Ishikawa (cell line): ENCODE data around the gene CPED1.

Source experiments
- CEBPB ChIP-seq: IDR thresholded peaks from 2 replicates; pipeline ENCODE4 v1.6.1; 2012
- CREB1 ChIP-seq: IDR thresholded peaks from 2 replicates; pipeline ENCODE4 v1.6.1; 2012; ENCODE audit warnings: low read depth
- EGR1 ChIP-seq: IDR thresholded peaks from 2 replicates; pipeline ENCODE4 v1.6.1; 2012
- EP300 ChIP-seq: IDR thresholded peaks from 2 replicates; pipeline ENCODE4 v1.6.1; 2012; ENCODE audit warnings: borderline replicate concordance
- FOXM1 ChIP-seq: IDR thresholded peaks from 2 replicates; pipeline ENCODE4 v1.6.1; 2012; ENCODE audit warnings: low read depth, borderline replicate concordance
- MAX ChIP-seq: IDR thresholded peaks from 2 replicates; pipeline ENCODE4 v1.6.1; 2012
- NFIC ChIP-seq: IDR thresholded peaks from 2 replicates; pipeline ENCODE4 v1.6.1; 2012
- RAD21 ChIP-seq: IDR thresholded peaks from 2 replicates; pipeline ENCODE4 v1.6.1; 2012; ENCODE audit warnings: low read depth
- REST ChIP-seq: IDR thresholded peaks from 2 replicates; pipeline ENCODE4 v1.6.1; 2012; ENCODE audit warnings: low read depth, mild to moderate bottlenecking
- TAF1 ChIP-seq: IDR thresholded peaks from 2 replicates; pipeline ENCODE4 v1.6.1; 2012; ENCODE audit warnings: low read depth, mild to moderate bottlenecking
- TCF12 ChIP-seq: IDR thresholded peaks from 2 replicates; pipeline ENCODE4 v1.6.1; 2012; ENCODE audit warnings: low read depth
- TEAD4 ChIP-seq: IDR thresholded peaks from 2 replicates; pipeline ENCODE4 v1.6.1; 2012
- USF1 ChIP-seq: IDR thresholded peaks from 2 replicates; pipeline ENCODE4 v1.6.1; 2012
- YY1 ChIP-seq: IDR thresholded peaks from 2 replicates; pipeline ENCODE4 v1.6.1; 2012; ENCODE audit warnings: low read depth
- ZBTB7A ChIP-seq: IDR thresholded peaks from 2 replicates; pipeline ENCODE4 v1.6.1; 2012; ENCODE audit warnings: low read depth

The CPED1 gene

GRCh38 chr7:121160150-121161008 is 171.9 kb downstream of the CPED1 start:
- no peak for TF ChIP-seq CEBPB
- no peak for TF ChIP-seq USF1
- TF ChIP-seq ZBTB7A, result no peak
- TF ChIP-seq YY1, result no peak
- no peak for TF ChIP-seq REST
- TF ChIP-seq MAX, result no peak
- TF ChIP-seq EGR1, result no peak
- TF ChIP-seq RAD21, result no peak
- no peak for TF ChIP-seq NFIC
- TF ChIP-seq TAF1, result no peak
- TF ChIP-seq TCF12, result no peak
- no peak for TF ChIP-seq CREB1
- no peak for TF ChIP-seq EP300
- TF ChIP-seq TEAD4, result no peak
- TF ChIP-seq FOXM1, result no peak

- TF ChIP-seq YY1 (no peak), NFIC (no peak), EGR1 (no peak)
These were observed 175.2 kb downstream of the CPED1 start for GRCh38 chr7:121163699-121164098.

GRCh38 chr7:121164247-121164646 is 175.7 kb downstream of the CPED1 start:
- TF ChIP-seq CREB1 (no peak), EGR1 (no peak), YY1 (no peak), TAF1 (no peak), TEAD4 (no peak), RAD21 (no peak), CEBPB (no peak), EP300 (no peak)

- TF ChIP-seq ZBTB7A (no peak), TCF12 (no peak), TEAD4 (no peak), EGR1 (no peak), FOXM1 (no peak), NFIC (no peak), USF1 (no peak), CREB1 (no peak), REST (no peak), MAX (no peak), RAD21 (no peak), YY1 (no peak), TAF1 (no peak), EP300 (no peak), CEBPB (no peak)
These were observed 178.4 kb downstream of the CPED1 start for GRCh38 chr7:121166916-121167315.

GRCh38 chr7:121167971-121168370 is 179.5 kb downstream of the CPED1 start:
- TF ChIP-seq CEBPB (no peak), MAX (no peak), NFIC (no peak), EP300 (no peak), ZBTB7A (no peak), RAD21 (no peak), TAF1 (no peak), USF1 (no peak), CREB1 (no peak), FOXM1 (no peak), EGR1 (no peak), TCF12 (no peak), TEAD4 (no peak), REST (no peak), YY1 (no peak)
